Measurements from ENCODE around the gene OR1S2. TPM values are rescaled to one million over a fixed set of nuclear protein-coding genes. Genes with fewer than 3 reads are reported as not detected.

The OR1S2 gene
- total and polyA plus RNA-seq, 5 donors: not detected

DNA sequence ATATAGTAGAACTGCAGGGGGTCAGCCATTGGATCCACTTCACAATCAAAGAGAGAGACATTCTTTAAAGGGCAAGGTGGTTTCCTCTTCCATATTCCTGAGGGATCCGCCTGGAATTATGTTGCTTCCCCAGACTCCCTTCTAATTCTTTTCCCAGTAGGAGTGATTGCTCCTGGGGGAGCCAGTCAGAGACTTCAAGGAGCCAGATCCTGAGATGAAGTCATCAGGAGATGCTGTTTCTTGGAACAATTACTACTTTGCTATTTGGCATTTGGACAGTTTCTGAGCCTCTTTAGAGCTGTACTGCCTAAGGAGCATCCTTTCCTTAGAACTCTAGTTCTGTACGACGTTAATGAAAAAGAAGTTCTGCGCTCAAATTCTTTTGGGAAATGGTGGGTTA is 17.0 kb downstream of the OR1S2 start:
- 69% methylated on average over 4 of the region's 4 CpGs for whole genome bisulfite sequencing
- Histone ChIP-seq H3K9me3 (ENCODE audit: control insufficient read depth, low read length) (no peaks in the 10 kb centered on the region), H3K27me3 (ENCODE audit: control insufficient read depth, insufficient read depth) (no peaks in the 10 kb centered on the region), H3K27ac (ENCODE audit: low read length) (no peak overlapping the region), H3K4me1 (ENCODE audit: control insufficient read depth, insufficient read depth, low read length) (no peaks in the 10 kb centered on the region), H3K4me3 (ENCODE audit: low read length) (no peak overlapping the region)
- ATAC-seq (no peak), DNase-seq (no peak)
- intact Hi-C loops (cut with DNase I): no loop called here

GRCh38 chr11:58179648-58180047 is 24.3 kb downstream of the OR1S2 start:
- DNase-seq (peak in 1 of 3 donors; percentile 41), ATAC-seq (no peak)
- Histone ChIP-seq H3K27ac (ENCODE audit: low read length) (no peak overlapping the region), H3K9me3 (ENCODE audit: control insufficient read depth, low read length) (no peaks in the 10 kb centered on the region), H3K4me3 (ENCODE audit: low read length) (no peak overlapping the region), H3K27me3 (ENCODE audit: control insufficient read depth, insufficient read depth) (no peaks in the 10 kb centered on the region), H3K4me1 (ENCODE audit: control insufficient read depth, insufficient read depth, low read length) (no peaks in the 10 kb centered on the region)
- intact Hi-C loops (cut with DNase I): no loop called here
- 72% methylated on average over 7 of the region's 7 CpGs for WGBS

GRCh38 chr11:58178444-58178843 is 25.5 kb downstream of the OR1S2 start:
- ATAC-seq (no peak), DNase-seq (no peak)
- no peaks in the 10 kb centered on the region for H3K27me3 ChIP-seq (ENCODE audit: control insufficient read depth, insufficient read depth)
- 85% methylated on average over 6 of the region's 6 CpGs for WGBS
- intact Hi-C loops (cut with DNase I): no loop called here
- H3K27ac ChIP-seq (ENCODE audit: low read length): no peak overlapping the region
- H3K4me1 ChIP-seq (ENCODE audit: control insufficient read depth, insufficient read depth, low read length): no peaks in the 10 kb centered on the region
- no peaks in the 10 kb centered on the region for H3K9me3 ChIP-seq (ENCODE audit: control insufficient read depth, low read length)
- H3K4me3 ChIP-seq (ENCODE audit: low read length): no peak overlapping the region

GRCh38 chr11:58177409-58178054 is 26.4 kb downstream of the OR1S2 start:
- 81% methylated on average over 5 of the region's 5 CpGs for WGBS
- no peak overlapping the region for H3K27ac ChIP-seq (ENCODE audit: low read length)
- DNase-seq (no peak), ATAC-seq (no peak)
- no peaks in the 10 kb centered on the region for H3K4me1 ChIP-seq (ENCODE audit: control insufficient read depth, insufficient read depth, low read length)
- intact Hi-C loops (cut with DNase I): no loop called here
- no peaks in the 10 kb centered on the region for H3K9me3 ChIP-seq (ENCODE audit: control insufficient read depth, low read length)
- no peaks in the 10 kb centered on the region for H3K27me3 ChIP-seq (ENCODE audit: control insufficient read depth, insufficient read depth)
- no peak overlapping the region for H3K4me3 ChIP-seq (ENCODE audit: low read length)

DNA sequence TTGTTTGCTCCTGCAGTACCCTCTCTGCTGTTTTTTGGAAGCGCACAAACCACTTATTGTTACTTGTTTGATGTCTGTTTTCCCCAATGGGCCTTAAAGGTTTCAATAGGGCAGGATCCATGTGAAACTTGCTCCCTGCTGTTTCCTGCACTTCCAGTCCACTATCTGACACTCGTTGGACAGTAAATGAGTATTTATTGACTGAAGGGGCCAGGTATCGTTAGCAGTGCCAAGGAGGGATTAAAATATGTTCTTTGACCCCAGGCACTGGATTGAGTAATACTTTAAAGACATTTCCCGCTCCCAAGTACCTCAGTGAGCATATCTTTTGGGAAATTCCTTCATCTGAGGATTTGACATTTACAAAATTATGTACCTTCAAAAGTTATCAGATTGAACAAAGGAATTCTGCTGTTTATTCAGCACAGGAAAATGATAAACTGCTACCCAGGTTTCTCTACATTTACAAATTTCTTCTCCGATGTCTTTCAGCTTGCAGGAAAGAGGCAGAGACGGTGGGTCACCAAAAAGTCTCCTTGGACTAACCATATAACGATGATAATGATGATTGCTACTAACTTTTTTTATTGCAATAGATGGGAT is 38.3 kb downstream of the OR1S2 start:
- Histone ChIP-seq H3K27ac (ENCODE audit: low read length) (no peak overlapping the region), H3K4me3 (ENCODE audit: low read length) (no peak overlapping the region), H3K9me3 (ENCODE audit: control insufficient read depth, low read length) (no peaks in the 10 kb centered on the region), H3K4me1 (ENCODE audit: control insufficient read depth, insufficient read depth, low read length) (no peaks in the 10 kb centered on the region), H3K27me3 (ENCODE audit: control insufficient read depth, insufficient read depth) (no peaks in the 10 kb centered on the region)
- intact Hi-C loops (cut with DNase I): no loop called here
- DNase-seq (no peak), ATAC-seq (no peak)
- 76% methylated on average over 7 of the region's 7 CpGs for WGBS

DNA sequence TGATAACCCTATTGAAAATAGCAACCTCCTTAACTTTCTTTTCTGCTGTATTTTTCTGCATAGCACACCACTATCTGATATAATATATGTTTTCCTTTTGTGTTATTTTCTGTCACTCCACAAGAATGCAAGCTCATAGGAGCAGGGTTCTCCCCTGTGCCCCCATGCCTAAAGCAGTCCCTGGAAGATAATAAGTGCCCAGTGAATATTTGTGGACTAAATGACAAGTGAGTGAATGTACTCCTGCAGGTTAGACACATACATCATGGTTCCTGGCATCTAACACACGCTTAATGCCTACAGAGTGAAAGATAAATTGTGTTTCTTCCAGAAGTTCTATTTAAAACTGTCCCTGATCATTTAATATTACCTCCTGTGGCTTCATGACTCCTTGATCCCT is 39.0 kb downstream of the OR1S2 start:
- H3K9me3 ChIP-seq (ENCODE audit: control insufficient read depth, low read length): no peaks in the 10 kb centered on the region
- ATAC-seq (no peak), DNase-seq (no peak)
- 63% methylated on average over 1 of the region's 1 CpG for WGBS
- H3K4me3 ChIP-seq (ENCODE audit: low read length): no peak overlapping the region
- H3K4me1 ChIP-seq (ENCODE audit: control insufficient read depth, insufficient read depth, low read length): no peaks in the 10 kb centered on the region
- intact Hi-C loops (cut with DNase I): no loop called here
- no peaks in the 10 kb centered on the region for H3K27me3 ChIP-seq (ENCODE audit: control insufficient read depth, insufficient read depth)
- H3K27ac ChIP-seq (ENCODE audit: low read length): no peak overlapping the region

- ATAC-seq: no peak
- 82% methylated on average over 4 of the region's 4 CpGs for WGBS
- Histone ChIP-seq H3K4me3 (ENCODE audit: low read length) (no peak overlapping the region), H3K9me3 (ENCODE audit: control insufficient read depth, low read length) (no peaks in the 10 kb centered on the region), H3K4me1 (ENCODE audit: control insufficient read depth, insufficient read depth, low read length) (no peaks in the 10 kb centered on the region), H3K27me3 (ENCODE audit: control insufficient read depth, insufficient read depth) (no peaks in the 10 kb centered on the region), H3K27ac (ENCODE audit: low read length) (no peak overlapping the region)
- no peak for DNase-seq
- intact Hi-C loops (cut with DNase I): no loop called here
These were observed 39.6 kb downstream of the OR1S2 start for GRCh38 chr11:58164389-58164788.

Other genes starting within 250 kb of the OR1S2 start
- gene OR9Q1, start 180.3 kb downstream of the OR1S2 start, total RNA-seq: not detected
- not detected for gene OR9Q1, start 180.3 kb downstream of the OR1S2 start, polyA plus RNA-seq
- not detected for gene OR6Q1, start 173.2 kb downstream of the OR1S2 start, total RNA-seq
- not detected for gene OR6Q1, start 173.2 kb downstream of the OR1S2 start, polyA plus RNA-seq
- gene OR9I1, start 78.6 kb downstream of the OR1S2 start, total RNA-seq: not detected
- gene OR9I1, start 78.6 kb downstream of the OR1S2 start, polyA plus RNA-seq: not detected
- gene OR9Q2, start 15.1 kb downstream of the OR1S2 start, total RNA-seq: not detected
- not detected for gene OR9Q2, start 15.1 kb downstream of the OR1S2 start, polyA plus RNA-seq
- gene OR1S1, start 8.6 kb upstream of the OR1S2 start, total RNA-seq: not detected
- gene OR1S1, start 8.6 kb upstream of the OR1S2 start, polyA plus RNA-seq: not detected
- gene OR10Q1, start 24.8 kb upstream of the OR1S2 start, total RNA-seq: not detected
- not detected for gene OR10Q1, start 24.8 kb upstream of the OR1S2 start, polyA plus RNA-seq
- not detected for gene OR10W1, start 64.1 kb upstream of the OR1S2 start, total RNA-seq
- not detected for gene OR10W1, start 64.1 kb upstream of the OR1S2 start, polyA plus RNA-seq
- not detected for gene OR5B17, start 154.9 kb upstream of the OR1S2 start, total RNA-seq
- not detected for gene OR5B17, start 154.9 kb upstream of the OR1S2 start, polyA plus RNA-seq
- gene OR5B3, start 202.7 kb upstream of the OR1S2 start, total RNA-seq: not detected
- gene OR5B3, start 202.7 kb upstream of the OR1S2 start, polyA plus RNA-seq: not detected
- not detected for gene OR5B2, start 224.0 kb upstream of the OR1S2 start, total RNA-seq
- not detected for gene OR5B2, start 224.0 kb upstream of the OR1S2 start, polyA plus RNA-seq
- gene OR5B12, start 238.1 kb upstream of the OR1S2 start, total RNA-seq: not detected
- not detected for gene OR5B12, start 238.1 kb upstream of the OR1S2 start, polyA plus RNA-seq

Measured in right cardiac atrium (tissue), 5 donors.